HG03342 (cell line): ENCODE measurements around the gene BTBD6.

Experiments used
- ATAC-seq: cut with Tn5 transposase; IDR thresholded peaks from one replicate; pipeline ENCODE4 v1.9.1; 2021; ENCODE audit warnings: mild to moderate bottlenecking, moderate library complexity; ENCODE audit not compliant: unreplicated experiment

Gene BTBD6

DNA sequence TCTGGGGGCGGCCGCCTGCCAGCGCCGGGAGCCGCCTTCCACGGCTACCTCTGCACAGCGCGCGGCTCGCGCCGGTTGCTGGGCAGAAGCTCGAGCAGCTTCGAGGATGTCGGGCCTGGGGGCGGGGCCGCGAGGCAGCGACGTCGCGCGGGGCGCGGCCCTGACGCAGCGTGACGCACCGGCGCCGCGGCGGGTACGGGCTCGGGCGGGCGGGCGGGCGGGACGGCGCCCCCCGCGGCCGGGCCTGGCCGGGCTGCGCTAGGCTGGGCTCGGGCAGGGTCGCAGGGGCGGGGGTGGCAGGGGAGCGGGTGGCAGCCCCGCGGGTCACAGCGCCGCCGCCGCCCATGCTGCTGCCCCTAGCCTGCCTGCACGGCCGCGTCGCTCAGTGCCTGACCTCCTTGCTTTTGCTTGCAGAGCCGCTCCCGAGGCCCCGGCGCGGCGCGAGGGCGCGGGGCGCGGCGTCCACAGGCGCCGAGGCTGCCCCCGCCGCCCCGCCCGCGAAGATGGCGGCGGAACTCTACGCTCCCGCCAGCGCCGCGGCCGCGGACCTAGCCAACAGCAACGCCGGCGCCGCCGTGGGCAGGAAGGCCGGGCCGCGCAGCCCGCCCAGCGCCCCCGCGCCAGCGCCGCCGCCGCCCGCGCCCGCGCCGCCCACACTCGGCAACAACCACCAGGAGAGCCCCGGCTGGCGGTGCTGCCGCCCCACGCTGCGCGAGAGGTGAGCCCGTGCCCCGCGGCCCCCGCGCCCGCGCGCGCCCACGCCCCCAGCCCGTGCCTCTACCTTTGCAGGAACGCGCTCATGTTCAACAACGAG, at the start of gene BTBD6:
Gene BTBD6 (plus strand): TSS at position 166 of the 814 bp plus-strand sequence. CDS start 179 bp downstream, at position 345.
- peak; percentile 90 for ATAC-seq

GRCh38 chr14:105198588-105198987, 49.7 kb upstream of the BTBD6 start:
- ATAC-seq, result no peak

DNA sequence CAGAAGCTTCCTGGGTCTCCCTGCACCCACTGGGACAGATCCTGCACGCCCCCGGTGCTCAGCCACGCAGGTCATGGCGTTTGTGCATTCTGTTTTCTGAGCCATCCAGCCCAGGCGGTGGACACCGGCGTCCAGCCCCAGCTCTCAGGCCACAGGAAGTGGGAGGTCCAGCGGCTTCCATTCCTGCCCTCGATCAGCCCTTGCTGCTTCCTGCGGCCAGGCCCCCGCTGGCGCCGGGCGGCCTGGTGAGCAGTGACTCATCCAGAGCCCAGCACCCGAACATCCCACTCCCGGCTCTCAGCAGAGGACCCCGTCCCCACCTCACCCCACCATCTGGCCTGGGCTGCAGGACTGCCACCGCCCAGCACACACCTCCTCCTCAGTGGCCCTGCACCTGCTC, 49.2 kb upstream of the BTBD6 start:
- ATAC-seq, result no peak

DNA sequence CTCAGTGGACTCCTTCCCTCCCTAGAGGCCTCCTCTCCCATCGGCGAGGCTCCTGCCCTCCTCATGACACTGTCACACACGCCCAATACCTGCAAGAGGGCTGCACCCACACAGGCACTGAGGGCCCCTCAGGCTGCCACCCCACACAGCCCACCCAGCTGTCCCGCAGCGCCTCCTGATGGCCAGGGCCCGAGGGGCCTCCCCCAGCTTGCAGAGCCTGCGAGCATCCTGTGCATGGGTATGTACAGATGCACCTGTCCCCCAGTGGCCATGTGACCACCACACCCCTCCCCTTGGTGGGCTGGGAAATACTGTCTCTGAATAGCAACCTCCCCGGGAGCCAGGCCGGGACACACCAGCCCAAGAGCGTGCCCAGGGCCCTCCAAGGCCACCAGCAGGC, 48.3 kb upstream of the BTBD6 start:
- no peak for ATAC-seq

- no peak for ATAC-seq
Observed at GRCh38 chr14:105200641-105201040, 47.7 kb upstream of the BTBD6 start.

DNA sequence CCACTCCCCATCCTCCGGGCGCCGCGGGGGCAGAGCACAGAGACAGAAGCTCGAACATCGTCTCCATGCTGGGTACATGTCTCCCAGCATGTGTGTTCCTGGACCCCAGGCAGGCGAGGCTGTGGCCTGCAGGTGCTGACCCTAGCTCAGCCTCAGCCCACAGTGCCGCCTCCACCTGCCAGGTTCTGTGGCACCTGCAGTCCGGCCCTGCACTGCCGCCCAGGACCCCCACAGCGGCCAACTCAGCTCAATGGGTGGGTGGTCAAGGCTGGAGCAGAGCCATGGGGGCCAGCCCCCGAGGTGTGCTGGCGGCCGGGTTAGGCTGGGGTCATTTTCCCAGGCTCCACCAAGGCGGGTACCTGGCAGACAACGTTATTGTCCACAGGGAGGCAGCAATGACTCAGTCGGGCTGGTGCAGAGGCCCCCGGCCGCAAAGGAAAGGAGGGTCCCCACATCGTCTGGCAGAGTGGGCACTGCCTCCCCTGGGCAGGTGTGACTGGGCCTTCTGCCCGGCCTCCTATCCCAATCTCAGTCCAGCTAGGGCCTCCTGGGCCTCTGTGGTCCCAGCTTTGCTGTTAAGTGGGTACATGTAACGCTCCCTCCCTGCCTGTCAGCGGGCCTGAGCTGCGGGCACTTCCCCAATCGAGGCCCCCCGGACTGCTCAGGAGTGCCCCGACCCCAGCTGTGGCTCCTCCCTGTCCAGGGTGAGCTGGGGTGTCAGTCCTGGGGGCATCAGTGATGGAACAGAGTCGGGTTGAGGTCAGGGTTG, 47.0 kb upstream of the BTBD6 start:
- no peak for ATAC-seq

GRCh38 chr14:105201925-105202513, 46.3 kb upstream of the BTBD6 start:
- ATAC-seq, result no peak

GRCh38 chr14:105203057-105203531, 45.2 kb upstream of the BTBD6 start:
- no peak for ATAC-seq

DNA sequence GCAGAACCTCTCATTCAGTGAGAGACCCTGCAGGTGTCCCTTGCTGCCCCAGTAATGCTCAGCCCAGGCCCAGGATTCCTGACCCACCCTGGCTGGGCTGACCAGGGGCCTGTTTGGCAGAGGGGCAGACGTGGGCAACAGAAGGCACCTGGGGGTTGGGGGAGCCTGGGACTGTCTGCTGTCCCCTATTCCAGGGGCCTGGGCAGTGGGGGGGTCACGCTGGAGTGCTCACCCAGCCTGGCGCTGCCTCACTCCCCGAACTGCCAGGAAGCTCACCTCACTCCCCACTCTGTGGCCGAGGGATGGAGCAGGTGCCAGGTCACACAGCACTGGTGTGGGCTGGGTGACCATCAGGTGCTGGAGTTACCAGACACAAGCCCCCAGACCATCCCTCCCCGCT, 44.6 kb upstream of the BTBD6 start:
- no peak for ATAC-seq

DNA sequence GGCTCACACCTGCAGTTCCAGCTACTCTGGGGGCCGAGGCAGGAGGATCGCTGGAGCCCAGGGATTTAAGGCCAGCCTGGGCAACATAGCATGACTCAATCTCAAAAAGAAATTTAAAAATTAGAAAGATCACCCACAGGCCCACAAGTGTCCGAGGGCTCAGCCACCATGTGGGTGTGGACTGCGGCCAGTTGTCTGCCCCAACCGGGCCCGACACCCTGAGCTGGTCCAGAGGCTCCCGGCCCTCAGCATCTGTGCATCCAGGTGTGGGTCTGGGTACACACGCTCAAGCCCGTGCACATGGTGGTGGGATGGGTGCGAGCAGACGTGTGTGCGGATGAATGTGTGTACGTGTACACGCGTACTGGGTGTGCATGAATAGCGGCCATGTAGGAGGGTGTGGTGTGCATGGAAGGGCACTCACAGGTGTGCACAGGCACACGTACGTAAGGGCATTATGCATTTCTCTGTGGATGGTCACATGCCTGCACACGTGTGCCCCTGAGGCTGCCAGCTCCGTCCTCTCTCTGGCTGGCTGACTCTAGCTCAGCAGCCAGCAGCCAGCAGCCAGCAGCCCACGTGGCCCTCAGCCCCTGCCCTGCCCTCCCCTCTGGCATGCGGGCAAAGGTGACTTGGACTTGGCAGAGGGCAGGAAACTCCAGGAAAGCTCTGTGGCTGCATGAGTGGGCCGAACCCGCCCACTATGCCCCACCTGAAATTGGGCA, 44.0 kb upstream of the BTBD6 start:
- no peak for ATAC-seq

- ATAC-seq, result no peak
Observed at GRCh38 chr14:105204931-105205672, 43.2 kb upstream of the BTBD6 start.

- no peak for ATAC-seq
Observed at GRCh38 chr14:105205673-105206208, 42.6 kb upstream of the BTBD6 start.

DNA sequence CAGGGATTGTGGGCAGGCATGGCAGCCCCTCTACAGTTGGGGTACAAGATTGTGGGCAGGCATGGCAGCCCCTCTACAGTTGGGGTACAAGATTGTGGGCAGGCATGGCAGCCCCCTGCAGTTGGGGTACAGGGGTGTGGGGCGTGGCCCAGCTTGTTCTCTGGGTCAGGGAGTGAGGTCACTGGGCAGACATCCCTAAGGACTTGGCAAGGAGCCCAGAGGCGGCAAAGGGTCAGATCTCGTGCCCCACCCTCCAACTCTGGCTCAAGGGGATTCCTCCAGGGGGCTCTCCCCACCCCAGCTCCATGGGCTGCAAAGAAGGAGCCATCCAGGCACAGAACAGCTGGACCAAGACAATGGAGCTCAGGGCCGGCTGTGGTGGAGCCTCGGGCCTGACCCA, 41.5 kb upstream of the BTBD6 start:
- ATAC-seq, result no peak

DNA sequence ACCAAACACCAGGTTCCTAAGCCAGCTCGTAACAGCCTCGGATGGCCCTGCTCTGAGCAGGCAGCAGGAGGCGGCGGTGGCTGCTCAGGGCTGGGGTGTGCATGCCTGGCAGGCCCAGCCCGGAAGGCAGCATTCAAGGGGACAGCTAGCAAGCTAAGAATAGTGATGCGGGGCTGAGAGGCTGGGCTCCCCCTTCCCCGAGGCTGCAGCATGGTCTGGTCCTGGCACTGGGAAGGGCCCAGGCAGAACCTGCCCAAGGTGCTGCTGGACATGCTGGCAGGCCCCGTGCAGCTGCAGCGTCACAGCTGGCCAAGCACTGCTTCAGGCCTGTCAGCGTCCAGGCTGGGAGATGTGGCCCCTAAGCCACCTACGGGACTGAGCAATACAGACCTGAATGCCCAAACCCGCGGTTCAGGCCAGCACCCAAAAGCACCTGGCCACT, 40.9 kb upstream of the BTBD6 start:
- ATAC-seq, result no peak

DNA sequence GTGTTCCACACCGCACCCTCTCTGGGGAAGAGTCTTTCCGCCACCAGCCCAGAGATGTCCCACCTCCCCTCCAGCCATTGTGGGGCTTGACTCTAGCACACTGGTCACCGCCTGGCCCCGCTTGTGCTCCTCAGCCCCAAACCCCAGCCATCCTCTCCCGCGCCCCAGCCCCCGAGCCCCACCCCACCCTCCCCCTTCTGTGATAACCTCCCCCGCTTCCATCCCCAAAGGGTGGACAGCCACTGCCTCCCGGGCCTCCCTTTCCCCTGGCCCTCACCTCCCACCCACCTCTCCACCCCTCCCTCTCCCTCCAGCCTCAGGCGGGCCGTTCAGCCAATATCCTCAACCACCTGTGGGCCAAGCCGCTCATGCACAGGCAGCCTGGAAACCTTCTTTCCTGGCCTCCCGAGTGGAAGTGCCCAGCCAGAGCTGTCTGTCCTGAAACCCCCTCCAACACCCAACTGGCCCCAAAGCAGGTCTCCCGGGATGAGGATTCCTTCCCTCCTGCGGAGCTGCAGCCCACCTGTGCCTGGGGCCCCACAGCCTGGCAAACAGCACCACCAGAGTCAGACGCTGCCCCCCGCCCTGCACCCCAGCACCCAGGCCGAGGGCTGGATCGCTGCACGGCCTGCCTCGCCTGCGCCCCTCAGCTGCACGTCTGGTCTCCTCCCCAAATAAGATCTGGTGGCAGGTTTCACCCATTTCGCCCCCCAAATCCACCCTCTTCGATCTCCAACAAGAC, 40.2 kb upstream of the BTBD6 start:
- ATAC-seq, result no peak

DNA sequence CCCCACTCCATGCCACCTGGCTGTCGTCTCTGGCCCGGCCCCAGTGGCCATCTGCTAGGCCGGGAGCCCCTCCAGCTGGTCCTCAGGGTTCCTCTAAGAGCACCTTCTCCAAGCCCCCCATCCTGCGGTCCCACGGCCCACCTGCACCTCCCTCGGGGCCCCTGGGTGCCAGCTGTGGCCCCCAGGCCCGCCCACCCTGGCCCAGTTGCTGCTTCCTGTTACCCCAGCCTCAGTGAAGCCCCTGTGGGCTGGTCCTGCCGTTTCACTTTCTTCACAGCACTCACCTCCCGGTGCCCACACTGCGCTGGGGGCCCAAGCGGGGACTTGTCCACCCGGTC, 39.6 kb upstream of the BTBD6 start:
- ATAC-seq, result no peak

GRCh38 chr14:105209091-105209490, 39.2 kb upstream of the BTBD6 start:
- no peak for ATAC-seq

DNA sequence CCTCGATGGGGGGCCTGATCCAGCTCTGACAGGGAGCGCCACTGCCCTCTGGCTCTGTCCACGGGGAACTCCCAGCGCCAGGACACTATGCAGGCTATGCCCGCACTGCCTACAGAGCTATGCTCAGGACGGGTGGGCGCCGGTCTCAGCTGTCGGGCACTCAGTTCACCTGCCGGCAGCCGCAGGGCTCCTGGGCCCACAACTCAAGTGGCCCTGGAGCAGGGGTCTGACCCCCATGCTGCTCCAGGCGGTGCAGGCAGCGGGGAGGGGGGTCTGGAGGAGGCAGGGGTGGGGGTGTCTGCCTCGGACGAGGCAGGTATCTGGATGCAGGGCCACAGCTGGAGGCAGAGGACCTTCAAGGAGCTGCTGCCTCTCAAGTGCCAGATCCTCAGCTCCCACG, 38.7 kb upstream of the BTBD6 start:
- ATAC-seq, result no peak

- no peak for ATAC-seq
Observed at GRCh38 chr14:105210266-105211025, 37.9 kb upstream of the BTBD6 start.
